ENCODE measurements around the gene KRTAP10-12.

The KRTAP10-12 gene

GRCh38 chr21:44727757-44728156 is 30.8 kb downstream of the KRTAP10-12 start:
- H3K36me3 ChIP-seq (ENCODE audit: control insufficient read depth, insufficient read depth, low read length), result no peaks in the 10 kb centered on the region
- H3K4me3 ChIP-seq (replicated peaks; ENCODE audit: low read depth, low read length), result no peak overlapping the region
- no peaks in the 10 kb centered on the region; the same call in 1 of the 2 replicates for H3K27me3 ChIP-seq (replicated peaks; ENCODE audit: control insufficient read depth, insufficient read depth, low read length)
- DNase-seq (ENCODE audit: extremely low read depth, insufficient read length), result no peak
- no peak for TF ChIP-seq CTCF (IDR thresholded peaks at IDR 0.05; ENCODE audit: insufficient read depth, low read length, poor library complexity, severe bottlenecking)

GRCh38 chr21:44728716-44729115 is 31.7 kb downstream of the KRTAP10-12 start:
- DNase-seq (ENCODE audit: extremely low read depth, insufficient read length), result no peak
- no peak overlapping the region for H3K4me3 ChIP-seq (replicated peaks; ENCODE audit: low read depth, low read length)
- H3K36me3 ChIP-seq (ENCODE audit: control insufficient read depth, insufficient read depth, low read length), result no peaks in the 10 kb centered on the region
- TF ChIP-seq CTCF (IDR thresholded peaks at IDR 0.05; ENCODE audit: insufficient read depth, low read length, poor library complexity, severe bottlenecking), result no peak
- no peaks in the 10 kb centered on the region; the same call in 1 of the 2 replicates for H3K27me3 ChIP-seq (replicated peaks; ENCODE audit: control insufficient read depth, insufficient read depth, low read length)

- no peaks in the 10 kb centered on the region for H3K36me3 ChIP-seq (ENCODE audit: control insufficient read depth, insufficient read depth, low read length)
- H3K27me3 ChIP-seq (replicated peaks; ENCODE audit: control insufficient read depth, insufficient read depth, low read length), result no peaks in the 10 kb centered on the region; the same call in 1 of the 2 replicates
- no peak overlapping the region for H3K4me3 ChIP-seq (replicated peaks; ENCODE audit: low read depth, low read length)
- TF ChIP-seq CTCF (IDR thresholded peaks at IDR 0.05; ENCODE audit: insufficient read depth, low read length, poor library complexity, severe bottlenecking), result no peak
- no peak for DNase-seq (ENCODE audit: extremely low read depth, insufficient read length)
Measured at GRCh38 chr21:44729336-44730027, 32.5 kb downstream of the KRTAP10-12 start.

- no peak for DNase-seq (ENCODE audit: extremely low read depth, insufficient read length)
- Histone ChIP-seq H3K27me3 (replicated peaks; ENCODE audit: control insufficient read depth, insufficient read depth, low read length) (no peaks in the 10 kb centered on the region; the same call in 1 of the 2 replicates), H3K4me3 (replicated peaks; ENCODE audit: low read depth, low read length) (no peak overlapping the region), H3K36me3 (ENCODE audit: control insufficient read depth, insufficient read depth, low read length) (no peaks in the 10 kb centered on the region)
- no peak for TF ChIP-seq CTCF (IDR thresholded peaks at IDR 0.05; ENCODE audit: insufficient read depth, low read length, poor library complexity, severe bottlenecking)
Measured at GRCh38 chr21:44730028-44730395, 33.0 kb downstream of the KRTAP10-12 start.

GRCh38 chr21:44730951-44731579 is 34.1 kb downstream of the KRTAP10-12 start:
- no peaks in the 10 kb centered on the region for H3K36me3 ChIP-seq (ENCODE audit: control insufficient read depth, insufficient read depth, low read length)
- TF ChIP-seq CTCF (IDR thresholded peaks at IDR 0.05; ENCODE audit: insufficient read depth, low read length, poor library complexity, severe bottlenecking), result no peak
- peaks cover 2% of the 10 kb centered on the region; the same call in 1 of the 2 replicates for H3K27me3 ChIP-seq (replicated peaks; ENCODE audit: control insufficient read depth, insufficient read depth, low read length)
- DNase-seq (ENCODE audit: extremely low read depth, insufficient read length), result no peak
- no peak overlapping the region for H3K4me3 ChIP-seq (replicated peaks; ENCODE audit: low read depth, low read length)

Data from GM06990 (cell line).